HG02981 (cell line): ENCODE results near the gene RHCE.
"Not testable (repeated sequence)": the region's sequence is repeated elsewhere in the genome, so short reads cannot be mapped to it uniquely, and the experiment has no call there.

Source experiments
- ATAC-seq: cut with Tn5 transposase; IDR thresholded peaks from one replicate; pipeline ENCODE4 v1.9.1; 2021; ENCODE audit warnings: mild to moderate bottlenecking, moderate library complexity; ENCODE audit not compliant: unreplicated experiment

The RHCE gene

GRCh38 chr1:25402947-25403803 lies 17.4 kb downstream of the RHCE start:
- not testable (repeated sequence) for ATAC-seq

GRCh38 chr1:25398079-25398478 lies 22.5 kb downstream of the RHCE start:
- ATAC-seq = not testable (repeated sequence)

DNA sequence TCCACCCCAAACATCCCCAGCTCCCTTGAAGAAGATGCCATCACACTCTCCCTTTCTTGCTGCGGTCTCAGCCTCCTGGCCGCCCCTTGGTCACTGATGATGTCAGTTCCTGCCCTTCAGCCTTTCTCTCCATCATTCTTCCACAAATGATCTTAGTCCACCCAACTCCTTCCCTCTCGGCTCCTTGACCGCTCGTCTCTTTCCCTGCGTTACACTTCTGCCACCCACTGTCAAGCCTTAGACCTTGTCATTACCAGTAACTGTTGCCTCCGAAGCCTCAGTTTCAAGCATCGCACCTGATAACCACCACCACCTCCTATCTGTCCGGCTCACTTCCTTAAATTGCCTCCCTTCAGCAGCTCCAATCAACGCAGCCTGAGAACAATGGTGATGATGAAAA lies 23.1 kb downstream of the RHCE start:
- not testable (repeated sequence) for ATAC-seq

GRCh38 chr1:25392841-25393240 lies 27.8 kb downstream of the RHCE start:
- no peak for ATAC-seq

- ATAC-seq = not testable (repeated sequence)
These were observed 30.9 kb downstream of the RHCE start for GRCh38 chr1:25389721-25390120.

DNA sequence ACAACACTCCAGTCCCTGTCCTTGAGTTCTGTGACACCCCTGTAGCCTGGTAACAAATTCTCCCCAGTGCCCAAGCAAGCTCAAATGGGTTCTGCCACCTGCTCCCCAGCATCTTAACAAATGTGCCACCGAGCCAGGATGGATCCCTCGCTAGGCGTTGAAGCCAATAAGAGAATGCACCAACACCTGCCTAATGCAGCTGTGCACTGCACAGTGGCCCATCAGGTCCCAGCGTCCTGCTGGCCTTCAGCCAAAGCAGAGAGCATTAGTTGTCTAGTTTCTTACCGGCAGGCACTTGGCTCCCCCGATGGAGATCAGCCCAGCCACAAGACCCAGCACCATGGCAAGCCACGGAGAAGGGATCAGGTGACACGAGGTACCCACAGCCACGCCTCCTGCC lies 31.9 kb downstream of the RHCE start:
- not testable (repeated sequence) for ATAC-seq

DNA sequence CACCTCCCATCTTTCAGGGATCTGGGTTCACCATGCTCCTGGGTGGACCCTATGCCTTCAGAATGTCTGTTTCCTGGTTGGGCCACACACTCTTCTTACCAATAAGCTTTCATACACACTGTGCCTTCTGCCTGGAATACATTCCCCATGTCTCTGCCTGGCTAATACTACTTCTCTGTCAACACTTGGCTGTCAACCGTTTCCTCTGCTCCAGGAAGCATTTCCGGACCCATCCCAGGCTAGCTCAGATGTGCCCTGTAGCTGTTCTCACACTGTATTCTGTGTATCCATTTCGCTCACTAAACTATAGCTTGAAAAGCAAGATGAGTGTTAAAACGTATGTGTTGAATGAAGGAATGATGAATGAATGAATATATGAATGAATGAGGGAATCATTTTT lies 33.5 kb downstream of the RHCE start:
- not testable (repeated sequence) for ATAC-seq

GRCh38 chr1:25383875-25384274 lies 36.8 kb downstream of the RHCE start:
- ATAC-seq = not testable (repeated sequence)

DNA sequence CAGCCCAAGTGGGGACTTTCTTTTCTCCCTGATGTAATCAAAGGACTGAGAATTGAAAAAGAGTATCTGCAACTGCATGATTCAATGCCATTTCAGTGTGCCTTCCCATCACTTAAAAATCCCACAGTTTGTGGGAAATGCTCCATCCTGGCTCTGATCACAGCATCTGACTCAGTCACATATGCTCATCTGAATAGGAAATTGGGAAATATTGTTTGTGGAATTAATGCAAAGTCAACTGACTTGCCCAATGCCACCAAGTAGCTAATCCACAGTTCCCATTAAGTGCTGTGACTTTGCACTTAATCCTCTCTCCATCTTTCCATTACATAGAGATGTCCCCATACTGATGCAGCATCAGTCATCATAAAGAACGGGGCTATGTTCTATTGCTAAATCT lies 37.5 kb downstream of the RHCE start:
- ATAC-seq = not testable (repeated sequence)

DNA sequence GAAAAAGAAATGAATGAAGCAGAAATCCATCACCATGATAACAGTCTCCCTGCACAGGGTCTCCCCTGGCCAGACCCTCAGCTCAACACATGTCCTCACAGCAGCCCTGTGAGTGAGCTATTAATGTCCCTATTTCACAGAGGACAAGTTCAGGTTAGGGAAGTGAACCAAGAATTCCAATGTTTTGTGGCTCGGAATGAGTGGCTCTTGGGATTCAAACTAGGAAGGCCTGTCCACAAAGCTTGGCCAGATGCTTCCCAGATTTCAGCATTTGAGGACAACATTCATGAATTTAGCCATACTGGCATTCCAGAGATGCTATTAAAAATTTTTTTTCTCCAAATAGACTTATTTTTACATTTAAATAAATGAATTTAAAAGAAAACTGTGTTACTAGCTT lies 38.1 kb downstream of the RHCE start:
- not testable (repeated sequence) for ATAC-seq

DNA sequence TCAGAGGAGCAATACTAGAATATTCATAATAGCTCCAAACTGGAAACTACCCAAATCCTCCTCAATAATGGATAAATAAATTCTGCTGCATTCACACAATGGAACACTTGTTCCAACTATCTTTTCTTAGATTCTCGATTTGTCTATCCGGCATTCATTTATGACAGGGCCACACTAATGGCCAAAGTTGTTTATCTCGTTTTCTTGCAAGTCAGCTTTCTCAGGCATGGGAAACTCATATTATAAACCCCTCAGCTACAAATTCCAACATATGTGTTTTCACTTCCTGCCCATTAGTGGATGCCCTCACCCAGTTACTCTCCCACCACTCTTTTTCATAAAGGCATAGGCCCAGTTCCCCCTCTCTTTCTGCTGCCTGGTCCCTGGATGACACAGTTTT lies 42.3 kb downstream of the RHCE start:
- ATAC-seq = not testable (repeated sequence)

GRCh38 chr1:25371757-25372156 lies 48.9 kb downstream of the RHCE start:
- not testable (repeated sequence) for ATAC-seq

- not testable (repeated sequence) for ATAC-seq
These were observed 50.8 kb downstream of the RHCE start for GRCh38 chr1:25369691-25370271.

GRCh38 chr1:25369241-25369640 lies 51.4 kb downstream of the RHCE start:
- no peak for ATAC-seq

DNA sequence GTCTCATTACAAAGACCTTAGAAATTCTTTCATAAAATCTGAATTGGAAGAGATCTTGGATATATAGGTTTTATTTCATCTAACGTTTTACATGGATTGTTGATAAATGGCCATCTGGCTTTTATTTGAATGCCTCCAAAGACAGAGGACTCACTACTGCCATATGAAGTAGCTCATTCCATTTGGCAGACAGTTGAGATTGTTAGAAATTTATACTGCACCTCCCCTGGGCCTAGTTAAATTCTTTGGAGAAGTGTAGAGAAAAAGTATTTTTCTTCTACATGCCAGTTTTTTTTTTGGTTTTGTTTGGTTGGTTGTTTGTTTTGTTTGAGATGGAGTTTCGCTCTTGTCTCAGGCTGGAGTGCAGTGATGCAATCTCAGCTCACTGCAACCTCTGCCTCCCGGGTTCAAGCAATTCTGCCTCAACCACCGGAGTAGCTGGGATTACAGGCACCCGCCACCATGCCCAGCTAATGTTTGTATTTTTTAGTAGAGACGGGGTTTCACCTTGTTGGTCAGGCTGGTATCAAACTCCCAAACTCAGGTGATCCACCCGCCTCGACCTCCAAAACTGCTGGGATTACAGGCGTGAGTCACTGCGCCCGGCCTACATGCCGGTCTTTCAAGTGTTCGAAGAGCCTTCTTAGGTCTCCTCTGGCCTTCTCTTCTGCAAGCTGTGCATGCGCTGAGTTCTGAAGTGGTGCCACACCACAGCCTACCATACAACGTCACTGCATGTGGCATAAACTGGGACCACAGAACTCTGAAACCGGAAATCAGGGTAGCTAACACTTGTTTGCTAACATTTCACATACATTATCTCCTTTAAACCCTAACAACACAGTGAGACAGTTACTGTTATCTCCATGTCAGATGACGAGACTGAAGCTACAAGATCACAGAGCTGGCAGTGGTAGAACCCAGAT lies 57.7 kb downstream of the RHCE start:
- not testable (repeated sequence) for ATAC-seq

- no peak for ATAC-seq
These were observed 58.7 kb downstream of the RHCE start for GRCh38 chr1:25361901-25362300.

GRCh38 chr1:25360596-25361581 lies 59.7 kb downstream of the RHCE start:
- no peak for ATAC-seq

- no peak for ATAC-seq
These were observed 63.8 kb downstream of the RHCE start for GRCh38 chr1:25356848-25357247.

- ATAC-seq = no peak
These were observed 64.2 kb downstream of the RHCE start for GRCh38 chr1:25356441-25356840.

GRCh38 chr1:25355841-25356395 lies 64.7 kb downstream of the RHCE start:
- ATAC-seq = no peak
